ENCODE results near the gene SYCE3. TPM values are rescaled to one million over a fixed set of nuclear protein-coding genes. Genes with fewer than 3 reads are reported as not detected.

Gene SYCE3
- total RNA-seq, 1 experiment from 2014 or later = not detected

DNA sequence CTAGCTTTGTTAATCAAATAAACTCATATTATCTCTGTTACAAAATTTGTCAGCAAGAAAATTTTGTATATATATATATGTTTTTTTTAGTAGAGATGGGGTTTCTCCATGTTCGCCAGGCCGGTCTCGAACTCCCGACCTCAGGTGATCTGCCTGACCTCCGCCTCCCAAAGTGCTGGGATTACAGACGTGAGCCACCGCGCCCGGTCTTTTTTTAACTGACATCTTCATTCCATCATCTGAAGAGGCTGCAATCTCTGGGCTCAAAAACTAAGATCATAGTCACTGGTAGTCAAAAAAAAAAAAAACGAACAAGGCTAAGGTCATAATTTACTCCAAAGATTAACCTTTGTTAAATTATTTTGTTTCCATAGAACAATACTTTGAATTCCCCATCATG, 22.3 kb downstream of the SYCE3 start:
- no peak for DNase-seq (ENCODE audit: low spot score)
- H3K9me3 ChIP-seq (ENCODE audit: low read depth, low read length, poor library complexity, severe bottlenecking) = no peaks in the 10 kb centered on the region
- H3K36me3 ChIP-seq (ENCODE audit: insufficient read depth, low read length, poor library complexity, severe bottlenecking) = no peaks in the 10 kb centered on the region
- intact Hi-C loops (cut with micrococcal nuclease; ENCODE audit: unreplicated experiment) = loop anchor here (10.0 kb wide), 1 partner anchor 64 kb away; the partner anchor contains the start of gene MAPK8IP2
- ChIA-PET POLR2A (ENCODE audit: low non-redundant PET) (no interaction called here), CTCF (interaction anchor here (0.6 to 4.1 kb wide), 2 partner anchors 15 to 80 kb away, joined by 8 to 19 read pairs; partner anchors contain the start of gene SCO2)
- no peaks in the 10 kb centered on the region for H3K27me3 ChIP-seq (replicated peaks; ENCODE audit: insufficient read depth, low read depth, low read length, poor library complexity)
- BruUV-seq (replicated peaks) = no TSS peak
- H3K4me1 ChIP-seq (ENCODE audit: insufficient read depth, low read length, poor library complexity, severe bottlenecking) = peaks cover 24% of the 10 kb centered on the region
- TF ChIP-seq, protein P1, sequence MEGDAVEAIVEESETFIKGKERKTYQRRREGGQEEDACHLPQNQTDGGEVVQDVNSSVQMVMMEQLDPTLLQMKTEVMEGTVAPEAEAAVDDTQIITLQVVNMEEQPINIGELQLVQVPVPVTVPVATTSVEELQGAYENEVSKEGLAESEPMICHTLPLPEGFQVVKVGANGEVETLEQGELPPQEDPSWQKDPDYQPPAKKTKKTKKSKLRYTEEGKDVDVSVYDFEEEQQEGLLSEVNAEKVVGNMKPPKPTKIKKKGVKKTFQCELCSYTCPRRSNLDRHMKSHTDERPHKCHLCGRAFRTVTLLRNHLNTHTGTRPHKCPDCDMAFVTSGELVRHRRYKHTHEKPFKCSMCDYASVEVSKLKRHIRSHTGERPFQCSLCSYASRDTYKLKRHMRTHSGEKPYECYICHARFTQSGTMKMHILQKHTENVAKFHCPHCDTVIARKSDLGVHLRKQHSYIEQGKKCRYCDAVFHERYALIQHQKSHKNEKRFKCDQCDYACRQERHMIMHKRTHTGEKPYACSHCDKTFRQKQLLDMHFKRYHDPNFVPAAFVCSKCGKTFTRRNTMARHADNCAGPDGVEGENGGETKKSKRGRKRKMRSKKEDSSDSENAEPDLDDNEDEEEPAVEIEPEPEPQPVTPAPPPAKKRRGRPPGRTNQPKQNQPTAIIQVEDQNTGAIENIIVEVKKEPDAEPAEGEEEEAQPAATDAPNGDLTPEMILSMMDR (conservative IDR thresholded peaks at IDR 0.05; ENCODE audit: low read depth, low read length) = no peak
- no peak for TF ChIP-seq EZH2 (IDR thresholded peaks at IDR 0.05; ENCODE audit: borderline replicate concordance, low read depth, low read length, poor library complexity, severe bottlenecking)
- H3K4me3 ChIP-seq (ENCODE audit: low read depth, low read length, poor library complexity, severe bottlenecking) = no peak overlapping the region
- no peak overlapping the region for H3K27ac ChIP-seq (ENCODE audit: low read depth, low read length, poor library complexity, severe bottlenecking)

DNA sequence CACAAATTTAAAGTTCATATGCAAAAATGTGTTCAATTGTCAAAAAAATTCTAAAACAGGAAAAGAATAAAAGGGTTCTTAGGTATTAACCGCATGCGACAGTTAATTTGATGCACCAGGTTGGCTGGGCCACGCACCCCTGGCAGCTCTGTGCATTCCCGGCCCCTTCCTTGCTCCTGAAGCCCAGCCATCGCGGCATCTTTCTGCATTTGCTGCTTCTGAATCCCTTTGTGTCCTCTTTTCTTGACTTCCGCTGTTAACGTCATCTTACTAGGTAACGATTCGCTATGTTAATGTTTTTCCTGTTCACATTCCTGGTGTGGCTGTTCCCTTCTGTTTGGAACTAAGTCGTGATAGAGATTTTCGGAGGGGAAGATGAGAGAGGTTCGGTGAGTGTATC, 25.0 kb downstream of the SYCE3 start:
- ChIA-PET POLR2A (ENCODE audit: low non-redundant PET) (no interaction called here), CTCF (interaction anchor here (4.1 kb wide), 1 partner anchor 12 kb away, joined by 19 read pairs; the partner anchor contains the start of gene SCO2)
- intact Hi-C loops (cut with micrococcal nuclease; ENCODE audit: unreplicated experiment) = no loop called here
- Histone ChIP-seq H3K9me3 (ENCODE audit: low read depth, low read length, poor library complexity, severe bottlenecking) (no peaks in the 10 kb centered on the region), H3K27ac (ENCODE audit: low read depth, low read length, poor library complexity, severe bottlenecking) (no peak overlapping the region), H3K4me1 (ENCODE audit: insufficient read depth, low read length, poor library complexity, severe bottlenecking) (peaks cover 20% of the 10 kb centered on the region), H3K4me3 (ENCODE audit: low read depth, low read length, poor library complexity, severe bottlenecking) (no peak overlapping the region), H3K36me3 (ENCODE audit: insufficient read depth, low read length, poor library complexity, severe bottlenecking) (no peaks in the 10 kb centered on the region), H3K27me3 (replicated peaks; ENCODE audit: insufficient read depth, low read depth, low read length, poor library complexity) (no peaks in the 10 kb centered on the region)
- BruUV-seq (replicated peaks) = no TSS peak
- no peak for TF ChIP-seq EZH2 (IDR thresholded peaks at IDR 0.05; ENCODE audit: borderline replicate concordance, low read depth, low read length, poor library complexity, severe bottlenecking)
- TF ChIP-seq, protein P1 (conservative IDR thresholded peaks at IDR 0.05; ENCODE audit: low read depth, low read length) = no peak
- no peak for DNase-seq (ENCODE audit: low spot score)

- POLR2A ChIA-PET (ENCODE audit: low non-redundant PET) = interaction anchor here (0.7 kb wide), 1 partner anchor 181 kb away, joined by 9 read pairs; no protein-coding TSS in a partner anchor
Observed at GRCh38 chr22:50536226-50536625, 26.5 kb downstream of the SYCE3 start.

More at GRCh38 chr22:50536226-50536625, 26.5 kb downstream of the SYCE3 start:
- H3K27ac ChIP-seq (ENCODE audit: low read depth, low read length, poor library complexity, severe bottlenecking) = no peak overlapping the region
- CTCF ChIA-PET = interaction anchor here (0.6 to 1.4 kb wide), 2 partner anchors 11 to 84 kb away, joined by 5 to 13 read pairs; partner anchors contain the start of gene SCO2
- H3K36me3 ChIP-seq (ENCODE audit: insufficient read depth, low read length, poor library complexity, severe bottlenecking) = no peaks in the 10 kb centered on the region
- intact Hi-C loops (cut with micrococcal nuclease; ENCODE audit: unreplicated experiment) = no loop called here
- no peaks in the 10 kb centered on the region for H3K9me3 ChIP-seq (ENCODE audit: low read depth, low read length, poor library complexity, severe bottlenecking)
- H3K27me3 ChIP-seq (replicated peaks; ENCODE audit: insufficient read depth, low read depth, low read length, poor library complexity) = peaks cover 7% of the 10 kb centered on the region
- TF ChIP-seq, protein P1 (conservative IDR thresholded peaks at IDR 0.05; ENCODE audit: low read depth, low read length) = no peak
- TF ChIP-seq EZH2 (IDR thresholded peaks at IDR 0.05; ENCODE audit: borderline replicate concordance, low read depth, low read length, poor library complexity, severe bottlenecking) = no peak
- DNase-seq (ENCODE audit: low spot score) = no peak
- H3K4me1 ChIP-seq (ENCODE audit: insufficient read depth, low read length, poor library complexity, severe bottlenecking) = peaks cover 20% of the 10 kb centered on the region
- H3K4me3 ChIP-seq (ENCODE audit: low read depth, low read length, poor library complexity, severe bottlenecking) = no peak overlapping the region
- no TSS peak for BruUV-seq (replicated peaks)
